Cardiac fibroblast (primary cell): ENCODE results near the gene CDH1.
"Not testable (repeated sequence)": the region's sequence is repeated elsewhere in the genome, so short reads cannot be mapped to it uniquely, and the experiment has no call there.

Experiments used
- DNase-seq, 2 donors: peaks; one replicate each; pipeline versions ENCODE4 v3.0.0 to v3.0.0-alpha.2; 2010; ENCODE audit warnings: low read depth in 2 of 2
- H3K4me3 ChIP-seq, 2 donors: replicated peaks in 1 of 2; 1 replicate in 1 of 2; 2 replicates in 1 of 2; pipeline ENCODE4 v1.5.1; 2011; ENCODE audit warnings: low read depth in 2 of 2, low read length in 2 of 2, mild to moderate bottlenecking in 2 of 2, moderate library complexity in 1 of 2
- TF ChIP-seq, protein P1 (sequence below): IDR thresholded peaks from one replicate; pipeline ENCODE4 v1.5.1; 2011; ENCODE audit warnings: low read depth, mild to moderate bottlenecking, low read length, inconsistent platforms

Gene CDH1

GRCh38 chr16:68823401-68824135, 86.5 kb downstream of the CDH1 start:
- TF ChIP-seq, protein P1, sequence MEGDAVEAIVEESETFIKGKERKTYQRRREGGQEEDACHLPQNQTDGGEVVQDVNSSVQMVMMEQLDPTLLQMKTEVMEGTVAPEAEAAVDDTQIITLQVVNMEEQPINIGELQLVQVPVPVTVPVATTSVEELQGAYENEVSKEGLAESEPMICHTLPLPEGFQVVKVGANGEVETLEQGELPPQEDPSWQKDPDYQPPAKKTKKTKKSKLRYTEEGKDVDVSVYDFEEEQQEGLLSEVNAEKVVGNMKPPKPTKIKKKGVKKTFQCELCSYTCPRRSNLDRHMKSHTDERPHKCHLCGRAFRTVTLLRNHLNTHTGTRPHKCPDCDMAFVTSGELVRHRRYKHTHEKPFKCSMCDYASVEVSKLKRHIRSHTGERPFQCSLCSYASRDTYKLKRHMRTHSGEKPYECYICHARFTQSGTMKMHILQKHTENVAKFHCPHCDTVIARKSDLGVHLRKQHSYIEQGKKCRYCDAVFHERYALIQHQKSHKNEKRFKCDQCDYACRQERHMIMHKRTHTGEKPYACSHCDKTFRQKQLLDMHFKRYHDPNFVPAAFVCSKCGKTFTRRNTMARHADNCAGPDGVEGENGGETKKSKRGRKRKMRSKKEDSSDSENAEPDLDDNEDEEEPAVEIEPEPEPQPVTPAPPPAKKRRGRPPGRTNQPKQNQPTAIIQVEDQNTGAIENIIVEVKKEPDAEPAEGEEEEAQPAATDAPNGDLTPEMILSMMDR = no peak
- peak; percentile 88 to 94 for DNase-seq
- H3K4me3 ChIP-seq = no peak overlapping the region

DNA sequence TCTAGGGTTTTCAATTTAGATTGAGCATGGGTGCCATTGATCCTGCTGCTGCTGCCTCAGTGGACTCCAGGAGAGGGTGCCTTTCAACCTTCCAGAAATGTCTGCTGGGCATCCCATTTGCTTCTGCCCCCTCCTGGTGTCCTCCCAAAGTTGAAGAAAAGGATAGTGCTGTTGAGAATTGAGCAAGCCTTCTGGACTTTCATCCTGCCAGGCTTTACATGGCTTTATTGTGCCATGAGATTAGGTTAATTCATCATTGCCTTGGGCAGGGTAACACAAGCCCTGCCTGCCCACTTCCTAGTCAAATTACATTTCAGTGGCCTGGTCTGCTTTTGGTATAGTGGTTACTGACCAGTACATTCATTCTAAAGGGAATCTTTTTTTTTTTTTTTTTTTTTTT, 88.3 kb downstream of the CDH1 start:
- TF ChIP-seq, protein P1 = no peak
- no peak for DNase-seq
- no peak overlapping the region for H3K4me3 ChIP-seq

DNA sequence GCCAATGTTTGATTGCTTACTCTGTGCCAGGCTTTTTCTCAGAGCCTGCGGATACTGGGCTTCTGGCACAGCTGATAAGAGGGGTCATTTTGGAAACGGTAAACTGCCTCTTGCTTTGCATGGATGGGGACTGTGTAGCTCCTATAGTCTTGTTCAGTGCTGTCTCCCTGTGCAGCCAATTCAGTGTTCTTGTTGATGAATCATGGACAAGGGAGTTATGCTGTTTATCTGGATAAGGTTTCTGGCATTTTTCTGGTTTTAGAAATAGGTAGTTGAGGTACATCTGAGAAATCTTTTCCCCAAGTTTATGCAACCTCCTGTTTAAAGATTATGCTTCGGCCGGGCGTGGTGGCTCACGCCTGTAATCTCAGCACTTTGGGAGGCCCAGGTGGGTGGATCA, 89.6 kb downstream of the CDH1 start:
- H3K4me3 ChIP-seq = no peak overlapping the region
- TF ChIP-seq, protein P1 = no peak
- DNase-seq = no peak

DNA sequence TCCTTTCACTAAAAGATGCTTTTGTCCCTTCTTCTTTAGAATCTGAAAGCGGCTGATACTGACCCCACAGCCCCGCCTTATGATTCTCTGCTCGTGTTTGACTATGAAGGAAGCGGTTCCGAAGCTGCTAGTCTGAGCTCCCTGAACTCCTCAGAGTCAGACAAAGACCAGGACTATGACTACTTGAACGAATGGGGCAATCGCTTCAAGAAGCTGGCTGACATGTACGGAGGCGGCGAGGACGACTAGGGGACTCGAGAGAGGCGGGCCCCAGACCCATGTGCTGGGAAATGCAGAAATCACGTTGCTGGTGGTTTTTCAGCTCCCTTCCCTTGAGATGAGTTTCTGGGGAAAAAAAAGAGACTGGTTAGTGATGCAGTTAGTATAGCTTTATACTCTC, 96.2 kb downstream of the CDH1 start:
- TF ChIP-seq, protein P1 = no peak
- H3K4me3 ChIP-seq = no peak overlapping the region
- DNase-seq = no peak

- peak in 1 of 2 donors; percentile 18 for DNase-seq
- TF ChIP-seq, protein P1 = no peak
- H3K4me3 ChIP-seq = no peak overlapping the region
Measured at GRCh38 chr16:68834550-68834949, 97.5 kb downstream of the CDH1 start.

DNA sequence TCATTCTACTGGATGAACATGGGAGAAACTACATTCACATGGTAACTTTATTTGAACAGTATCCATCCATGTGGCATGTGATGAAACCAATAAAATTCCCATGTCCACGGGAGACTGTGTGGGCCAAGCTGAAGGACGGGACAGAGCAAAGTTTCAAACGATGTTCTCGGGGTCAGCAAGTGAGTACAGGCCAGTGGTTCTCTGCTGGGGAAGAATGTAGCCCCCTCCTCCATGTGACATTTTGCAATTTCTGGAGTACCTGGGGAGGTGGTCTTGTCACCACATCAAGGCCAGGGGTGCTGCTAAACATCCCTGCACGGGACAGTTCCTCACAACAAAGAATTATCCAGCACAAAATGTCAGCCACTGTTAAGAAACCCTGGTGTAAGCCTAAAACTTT, 98.9 kb downstream of the CDH1 start:
- no peak for DNase-seq
- no peak overlapping the region for H3K4me3 ChIP-seq
- TF ChIP-seq, protein P1 = no peak

DNA sequence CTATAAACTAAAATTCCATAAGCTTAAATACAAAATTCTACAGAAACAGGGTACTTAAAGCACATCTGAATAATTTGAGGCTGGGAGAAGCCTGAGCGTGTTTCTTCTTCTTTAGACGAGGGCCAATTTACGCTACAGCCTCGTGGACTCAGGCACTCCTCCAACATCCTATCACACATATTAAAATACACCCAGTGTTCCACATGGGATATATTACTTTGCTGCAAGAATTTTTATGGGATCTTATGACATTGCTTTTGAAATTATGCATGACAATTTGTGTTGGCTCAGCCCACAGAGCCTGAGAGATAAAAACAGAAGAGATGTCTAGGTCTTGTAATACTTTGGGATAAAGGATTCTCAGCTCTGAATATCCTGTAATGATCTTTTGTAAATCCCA, 102.7 kb downstream of the CDH1 start:
- H3K4me3 ChIP-seq = no peak overlapping the region
- DNase-seq = no peak
- TF ChIP-seq, protein P1 = no peak

GRCh38 chr16:68842964-68843481, 105.9 kb downstream of the CDH1 start:
- H3K4me3 ChIP-seq = peak overlapping the region; percentile 78 to 89
- DNase-seq = not testable (repeated sequence)
